Kidney (tissue), 14 donors: Measurements from ENCODE around the gene ARVCF. TPM values are rescaled to one million over a fixed set of nuclear protein-coding genes. Genes with fewer than 3 reads are reported as not detected.

ENCODE experiments used
- DNase-seq, 5 donors: peaks; one replicate each; pipeline ENCODE4 v3.0.0-alpha.2; 2013 to 2020
- FAIRE-seq: peaks from 2 replicates; lab custom pipeline; 2012; peaks lifted over from hg19 to GRCh38; lab: Jason Lieb, UNC
- H3K27ac ChIP-seq, 2 donors: one replicate each; pipeline ENCODE4 v1.7.0; 2013; ENCODE audit warnings: low read depth in 2 of 2, low read length in 2 of 2, inconsistent platforms in 1 of 2
- H3K27me3 ChIP-seq: one replicate; pipeline ENCODE4 v1.7.1; 2013; ENCODE audit warnings: low read length, inconsistent platforms; ENCODE audit not compliant: control insufficient read depth, insufficient read depth
- H3K36me3 ChIP-seq, 3 donors: one replicate each; pipeline versions ENCODE4 v1.7.0 to v1.7.1; 2013; ENCODE audit warnings: low read length in 3 of 3, control low read depth in 1 of 3, inconsistent platforms in 1 of 3; ENCODE audit not compliant: insufficient read depth in 3 of 3, control insufficient read depth in 2 of 3
- H3K4me1 ChIP-seq, 3 donors: one replicate each; pipeline versions ENCODE4 v1.7.0 to v1.7.1; 2013; ENCODE audit warnings: low read length in 3 of 3, inconsistent platforms in 1 of 3, low read depth in 1 of 3; ENCODE audit not compliant: control insufficient read depth in 2 of 3, insufficient read depth in 2 of 3
- H3K4me3 ChIP-seq, 3 donors: one replicate each; pipeline versions ENCODE4 v1.7.0 to v1.8.1; 2013; ENCODE audit warnings: low read length in 3 of 3, control low read depth in 1 of 3, inconsistent platforms in 1 of 3
- H3K9ac ChIP-seq, 3 donors: one replicate each; pipeline versions ENCODE4 v1.7.0 to v1.7.1; 2013; ENCODE audit warnings: low read length in 3 of 3, control low read depth in 1 of 3, inconsistent platforms in 1 of 3
- H3K9me3 ChIP-seq, 3 donors: one replicate each; pipeline versions ENCODE4 v1.7.0 to v1.7.1; 2013; ENCODE audit warnings: low read length in 3 of 3, control low read depth in 1 of 3, inconsistent platforms in 1 of 3; ENCODE audit not compliant: control insufficient read depth in 2 of 3, insufficient read depth in 1 of 3
- CTCF ChIP-seq: IDR thresholded peaks from 3 replicates; pipeline ENCODE4 v1.5.1; 2012; ENCODE audit warnings: mild to moderate bottlenecking, moderate library complexity, borderline replicate concordance; ENCODE audit not compliant: insufficient read depth; ENCODE audit errors: extremely low read depth
- intact Hi-C: fragments of 100-400 bp; cut with DNase I; formaldehyde crosslinking; loops from one replicate; pipeline ENCODE4 v1.11.1; 2022
- polyA plus RNA-seq: library from polyadenylated mRNA; stranded (reverse); fragments of 350-450 nt; fragmentation: Illumina TruSeq; extraction: RNeasy Lipid Tissue Mini Kit (QIAGEN cat#74804); gene quantifications from one replicate; pipeline ENCODE4 v1.2.3, GENCODE V29; 2014; ENCODE audit warnings: low read depth, low replicate concordance; ENCODE audit not compliant: insufficient read depth
- total RNA-seq: library from RNA; stranded (reverse); fragmentation: NEBNext Ultra II Directional; extraction: Animal tissue kit (Norgen Biotek cat#: 25700); gene quantifications from one replicate; pipeline ENCODE4 v1.2.1, GENCODE V29; 2021
- donor health status: control.
- donor health status: control.
- donor health status: control.
- donor health status: control.
- donor health status: control.
- donor health status: DM: yes; HTN: yes; CAD: no.
- donor health status: Normal renal cell carcinoma (clear cell type).

The ARVCF gene
- total and polyA plus RNA-seq, 2 donors from 2014 or later, result 16.0 to 21.9 TPM

- intact Hi-C loops, result no loop called here
- Histone ChIP-seq H3K9ac (no peak overlapping the region), H3K4me3 (no peak overlapping the region), H3K4me1 (peaks cover 0 to 25% (median 13%) of the 10 kb centered on the region in 3 donors), H3K27me3 (no peaks in the 10 kb centered on the region), H3K36me3 (no peaks in the 10 kb centered on the region), H3K9me3 (peaks cover 0 to 3% (median 0%) of the 10 kb centered on the region in 3 donors), H3K27ac (peak overlapping the region in 1 of 2 donors; percentile 17)
- no peak for TF ChIP-seq CTCF
- FAIRE-seq (no peak), DNase-seq (peak in 2 of 5 donors; percentile 11 to 56)
Observed at GRCh38 chr22:20001082-20001638, 15.5 kb downstream of the ARVCF start.

- TF ChIP-seq CTCF, result no peak
- no peaks in the 10 kb centered on the region for H3K36me3 ChIP-seq
- no peak overlapping the region for H3K4me3 ChIP-seq
- intact Hi-C loops, result no loop called here
- FAIRE-seq (no peak), DNase-seq (peak in 1 of 5 donors; percentile 70)
- H3K9ac ChIP-seq, result no peak overlapping the region
- H3K4me1 ChIP-seq, result peaks cover 0 to 28% (median 13%) of the 10 kb centered on the region in 3 donors
- H3K9me3 ChIP-seq, result peaks cover 0 to 3% (median 0%) of the 10 kb centered on the region in 3 donors
- no peaks in the 10 kb centered on the region for H3K27me3 ChIP-seq
- H3K27ac ChIP-seq, result peak overlapping the region in 1 of 2 donors; percentile 17
Observed at GRCh38 chr22:20000246-20001081, 16.2 kb downstream of the ARVCF start.

- Histone ChIP-seq H3K9ac (no peak overlapping the region), H3K27me3 (no peaks in the 10 kb centered on the region), H3K4me1 (peaks cover 0 to 31% (median 13%) of the 10 kb centered on the region in 3 donors), H3K9me3 (peaks cover 0 to 3% (median 0%) of the 10 kb centered on the region in 3 donors), H3K27ac (no peak overlapping the region), H3K4me3 (no peak overlapping the region), H3K36me3 (no peaks in the 10 kb centered on the region)
- intact Hi-C loops, result no loop called here
- DNase-seq (peak in 1 of 5 donors; percentile 63), FAIRE-seq (no peak)
- TF ChIP-seq CTCF, result no peak
Observed at GRCh38 chr22:19998991-19999820, 17.4 kb downstream of the ARVCF start.
